Measurements from ENCODE around the gene PROZ. TPM values are rescaled to one million over a fixed set of nuclear protein-coding genes. Genes with fewer than 3 reads are reported as not detected.

PROZ gene
- total RNA-seq, 4 donors from 2014 or later: not detected

- peak overlapping the region; percentile 92 to 99 (median 96) for H3K4me3 ChIP-seq
- no peaks in the 10 kb centered on the region for H3K27me3 ChIP-seq
- H3K27ac ChIP-seq: peak overlapping the region; percentile 99 to 100 (median 100)
- peaks cover 9 to 82% (median 29%) of the 10 kb centered on the region in 3 donors for H3K4me1 ChIP-seq
- intact Hi-C loops (cut with DNase I): no loop called here
- H3K36me3 ChIP-seq: peaks cover 0 to 43% (median 0%) of the 10 kb centered on the region in 3 donors
- TF ChIP-seq CTCF (IDR thresholded peaks at IDR 0.05) (peak in 1 of 6 experiments; percentile 11), POLR2A (IDR thresholded peaks at IDR 0.05) (no peak)
- DNase-seq: no peak
- no peaks in the 10 kb centered on the region for H3K9me3 ChIP-seq
- WGBS, 2 donors: 0% methylated on average over 4 to 5 of the region's 67 CpGs
These were observed 51.4 kb downstream of the PROZ start for GRCh38 chr13:113209759-113210421.

- intact Hi-C loops (cut with DNase I): no loop called here
- Histone ChIP-seq H3K27me3 (no peaks in the 10 kb centered on the region), H3K36me3 (peaks cover 0 to 40% (median 0%) of the 10 kb centered on the region in 3 donors), H3K27ac (no peak overlapping the region), H3K4me1 (peaks cover 10 to 82% (median 36%) of the 10 kb centered on the region in 3 donors), H3K9me3 (no peaks in the 10 kb centered on the region), H3K4me3 (peak overlapping the region in 2 of 4 donors; percentile 98 to 99)
- WGBS, 2 donors: 74 to 83% methylated on average over 6 of the region's 6 CpGs
- TF ChIP-seq POLR2A (IDR thresholded peaks at IDR 0.05) (no peak), CTCF (IDR thresholded peaks at IDR 0.05) (no peak)
- DNase-seq: no peak
These were observed 52.4 kb downstream of the PROZ start for GRCh38 chr13:113210833-113211232.

- Histone ChIP-seq H3K36me3 (peaks cover 0 to 33% (median 0%) of the 10 kb centered on the region in 3 donors), H3K27me3 (no peaks in the 10 kb centered on the region), H3K27ac (no peak overlapping the region), H3K4me3 (no peak overlapping the region), H3K9me3 (no peaks in the 10 kb centered on the region), H3K4me1 (peaks cover 17 to 82% (median 41%) of the 10 kb centered on the region in 3 donors)
- TF ChIP-seq POLR2A (IDR thresholded peaks at IDR 0.05): no peak
- no peak for TF ChIP-seq CTCF (IDR thresholded peaks at IDR 0.05)
- intact Hi-C loops (cut with DNase I): no loop called here
- WGBS, 2 donors: 94 to 96% methylated on average over 10 of the region's 10 CpGs
- no peak for DNase-seq
These were observed 53.3 kb downstream of the PROZ start for GRCh38 chr13:113211774-113212173.

GRCh38 chr13:113216254-113217048, 58.0 kb downstream of the PROZ start:
- Histone ChIP-seq H3K4me3 (no peak overlapping the region), H3K27me3 (no peaks in the 10 kb centered on the region), H3K4me1 (peaks cover 13 to 64% (median 23%) of the 10 kb centered on the region in 3 donors), H3K9me3 (no peaks in the 10 kb centered on the region), H3K27ac (peak overlapping the region; percentile 45 to 69 (median 50)), H3K36me3 (peaks cover 0 to 52% (median 4%) of the 10 kb centered on the region in 3 donors)
- WGBS, 2 donors: 16 to 17% methylated on average over 6 to 7 of the region's 7 CpGs
- TF ChIP-seq CTCF (IDR thresholded peaks at IDR 0.05): no peak
- TF ChIP-seq POLR2A (IDR thresholded peaks at IDR 0.05): no peak
- no peak for DNase-seq
- intact Hi-C loops (cut with DNase I): no loop called here

- H3K9me3 ChIP-seq: no peaks in the 10 kb centered on the region
- no peak overlapping the region for H3K4me3 ChIP-seq
- no peaks in the 10 kb centered on the region for H3K27me3 ChIP-seq
- H3K36me3 ChIP-seq: peaks cover 0 to 52% (median 4%) of the 10 kb centered on the region in 3 donors
- H3K27ac ChIP-seq: no peak overlapping the region
- TF ChIP-seq CTCF (IDR thresholded peaks at IDR 0.05): no peak
- no peak for TF ChIP-seq POLR2A (IDR thresholded peaks at IDR 0.05)
- 62 to 72% methylated on average over 2 of the region's 3 CpGs for WGBS, 2 donors
- no peak for DNase-seq
- intact Hi-C loops (cut with DNase I): no loop called here
- peaks cover 13 to 43% (median 22%) of the 10 kb centered on the region in 3 donors for H3K4me1 ChIP-seq
These were observed 60.1 kb downstream of the PROZ start for GRCh38 chr13:113218586-113218985.
